H9 (cell line): ENCODE measurements around the gene MRGPRG. TPM values are rescaled to one million over a fixed set of nuclear protein-coding genes. Genes with fewer than 3 reads are reported as not detected.

Experiments used
- DNase-seq: peaks from one replicate; pipeline ENCODE4 v3.0.0-alpha.2; 2017
- H2AFZ ChIP-seq: one replicate; pipeline ENCODE4 v1.6.1; 2013; ENCODE audit warnings: mild to moderate bottlenecking, low read length, control low read depth, moderate library complexity
- H2AK5ac ChIP-seq: 2 replicates; pipeline ENCODE4 v1.6.1; 2013; ENCODE audit warnings: low read length, control low read depth, mixed read lengths; ENCODE audit not compliant: insufficient read length
- H2BK120ac ChIP-seq: one replicate; pipeline ENCODE4 v1.6.1; 2013; ENCODE audit warnings: low read depth, mild to moderate bottlenecking, low read length, control low read depth, inconsistent platforms; ENCODE audit not compliant: poor library complexity, severe bottlenecking
- H2BK12ac ChIP-seq: 2 replicates; pipeline ENCODE4 v1.6.1; 2013; ENCODE audit warnings: low read length, control low read depth, mixed read lengths, low read depth; ENCODE audit not compliant: insufficient read length
- H2BK15ac ChIP-seq: 2 replicates; pipeline ENCODE4 v1.6.1; 2013; ENCODE audit warnings: low read depth, low read length, control low read depth
- H2BK20ac ChIP-seq: one replicate; pipeline ENCODE4 v1.6.1; 2013; ENCODE audit warnings: low read depth, mild to moderate bottlenecking, low read length, control low read depth, inconsistent platforms; ENCODE audit not compliant: poor library complexity, severe bottlenecking
- H2BK5ac ChIP-seq: 2 replicates; pipeline ENCODE4 v1.6.1; 2013; ENCODE audit warnings: low read length, control low read depth, mixed read lengths; ENCODE audit not compliant: insufficient read length
- H3K14ac ChIP-seq: 2 replicates; pipeline ENCODE4 v1.6.1; 2013; ENCODE audit warnings: low read length, control low read depth; ENCODE audit not compliant: insufficient read depth
- H3K18ac ChIP-seq: 2 replicates; pipeline ENCODE4 v1.6.1; 2013; ENCODE audit warnings: low read depth, mild to moderate bottlenecking, mixed read lengths, low read length, control low read depth; ENCODE audit not compliant: insufficient read length
- H3K23ac ChIP-seq: 2 replicates; pipeline ENCODE4 v1.6.1; 2013; ENCODE audit warnings: low read length, control low read depth, mixed read lengths, low read depth; ENCODE audit not compliant: insufficient read length
- H3K23me2 ChIP-seq: 2 replicates; pipeline ENCODE4 v1.6.1; 2013; ENCODE audit warnings: low read depth, mild to moderate bottlenecking, mixed read lengths, low read length, control low read depth; ENCODE audit not compliant: insufficient read length, poor library complexity, severe bottlenecking
- H3K27ac ChIP-seq: 2 replicates; pipeline ENCODE4 v1.5.1; 2013; ENCODE audit warnings: low read length, control low read depth, mixed read lengths, low read depth; ENCODE audit not compliant: insufficient read length
- H3K27me3 ChIP-seq: 2 replicates; pipeline ENCODE4 v1.6.1; 2013; ENCODE audit warnings: low read length, control low read depth, inconsistent platforms; ENCODE audit not compliant: insufficient read depth
- H3K4ac ChIP-seq: 2 replicates; pipeline ENCODE4 v1.6.1; 2013; ENCODE audit warnings: low read depth, mild to moderate bottlenecking, control low read depth, inconsistent platforms, low read length, moderate library complexity
- H3K4me1 ChIP-seq: 2 replicates; pipeline ENCODE4 v1.6.1; 2013; ENCODE audit warnings: low read length, control low read depth, inconsistent platforms; ENCODE audit not compliant: insufficient read depth
- H3K4me2 ChIP-seq: 2 replicates; pipeline ENCODE4 v1.6.1; 2013; ENCODE audit warnings: low read length, control low read depth, mixed read lengths; ENCODE audit not compliant: insufficient read length, insufficient read depth
- H3K56ac ChIP-seq: 2 replicates; pipeline ENCODE4 v1.6.1; 2013; ENCODE audit warnings: low read depth, mild to moderate bottlenecking, mixed read lengths, low read length, control low read depth; ENCODE audit not compliant: insufficient read length
- H3K79me1 ChIP-seq: 2 replicates; pipeline ENCODE4 v1.6.1; 2013; ENCODE audit warnings: low read depth, mild to moderate bottlenecking, moderate library complexity, low read length, control low read depth, inconsistent platforms; ENCODE audit not compliant: insufficient read depth, poor library complexity, severe bottlenecking
- H3K79me2 ChIP-seq: 2 replicates; pipeline ENCODE4 v1.6.1; 2013; ENCODE audit warnings: low read length, control low read depth, inconsistent platforms; ENCODE audit not compliant: insufficient read depth
- H3K9ac ChIP-seq: 2 replicates; pipeline ENCODE4 v1.6.1; 2013; ENCODE audit warnings: low read length, control low read depth, mixed read lengths; ENCODE audit not compliant: insufficient read length; ENCODE audit errors: extremely low read depth
- H3K9me3 ChIP-seq: one replicate; pipeline ENCODE4 v1.6.1; 2013; ENCODE audit warnings: low read depth, low read length, inconsistent platforms; ENCODE audit not compliant: control insufficient read depth
- H3T11ph ChIP-seq: one replicate; pipeline ENCODE4 v1.6.1; 2013; ENCODE audit warnings: mild to moderate bottlenecking, low read length, control low read depth, inconsistent platforms
- H4K20me1 ChIP-seq: one replicate; pipeline ENCODE4 v1.6.1; 2013; ENCODE audit not compliant: control insufficient read depth, insufficient read length, insufficient read depth
- H4K5ac ChIP-seq: 2 replicates; pipeline ENCODE4 v1.6.1; 2013; ENCODE audit warnings: low read depth, mild to moderate bottlenecking, mixed read lengths, low read length, control low read depth; ENCODE audit not compliant: insufficient read length
- H4K8ac ChIP-seq: replicated peaks from 2 replicates; pipeline ENCODE4 v1.6.1; 2013; ENCODE audit warnings: low read length, control low read depth, mixed read lengths, low read depth; ENCODE audit not compliant: insufficient read length
- H4K91ac ChIP-seq: 2 replicates; pipeline ENCODE4 v1.6.1; 2013; ENCODE audit warnings: low read depth, mild to moderate bottlenecking, moderate library complexity, mixed read lengths, low read length, control low read depth; ENCODE audit not compliant: insufficient read length
- H3K27ac Mint-ChIP-seq, 3 experiments: 2 replicates in 2 of 3; 3 replicates in 1 of 3; pipeline ENCODE4 v1.8.0; 2020 to 2021; ENCODE audit warnings: mixed read lengths in 3 of 3, mild to moderate bottlenecking in 1 of 3, moderate library complexity in 1 of 3
- H3K27me3 Mint-ChIP-seq: 2 replicates; pipeline ENCODE4 v1.8.0; 2021; ENCODE audit warnings: low read depth, mild to moderate bottlenecking, moderate library complexity, mixed read lengths
- H3K36me3 Mint-ChIP-seq, 3 experiments: 2 replicates in 2 of 3; 3 replicates in 1 of 3; pipeline ENCODE4 v1.8.0; 2020 to 2021; ENCODE audit warnings: low read depth in 3 of 3, mixed read lengths in 3 of 3; ENCODE audit not compliant: insufficient read depth in 1 of 3
- H3K4me1 Mint-ChIP-seq, 2 experiments: 2 replicates each; pipeline ENCODE4 v1.8.0; 2020; ENCODE audit warnings: mixed read lengths in 2 of 2
- H3K4me3 Mint-ChIP-seq, 2 experiments: 2 replicates in 1 of 2; 3 replicates in 1 of 2; pipeline ENCODE4 v1.8.0; 2020 to 2021; ENCODE audit warnings: mild to moderate bottlenecking in 2 of 2, mixed read lengths in 2 of 2, moderate library complexity in 1 of 2
- H3K9me3 Mint-ChIP-seq, 2 experiments: 2 replicates in 1 of 2; 3 replicates in 1 of 2; pipeline ENCODE4 v1.8.0; 2020; ENCODE audit warnings: mild to moderate bottlenecking in 2 of 2, mixed read lengths in 2 of 2, moderate library complexity in 1 of 2
- WGBS: extraction: QIAGEN DNeasy Blood & Tissue Kit; methylation state at CpG from one replicate; pipeline ENCODE4 v1.1.7; 2013; ENCODE audit warnings: missing lambda C conversion rate, low lambda C conversion rate, mixed read lengths; ENCODE audit not compliant: insufficient read length; ENCODE audit errors: extremely low coverage; 5-methylcytosine and 5-hydroxymethylcytosine counted together
- total RNA-seq: library from RNA; stranded (reverse); gene quantifications from 2 replicates; pipeline ENCODE4 v1.2.1, GENCODE V29; 2021
- TF ChIP-seq, protein P1 (sequence below): fragments of 200-600 bp; sonication (generic); conservative IDR thresholded peaks from 3 replicates; pipeline ENCODE4 v1.8.0; 2021; ENCODE audit warnings: antibody characterized with exemption, mild to moderate bottlenecking

Gene MRGPRG
- total RNA-seq, 1 experiment from 2014 or later: not detected

DNA sequence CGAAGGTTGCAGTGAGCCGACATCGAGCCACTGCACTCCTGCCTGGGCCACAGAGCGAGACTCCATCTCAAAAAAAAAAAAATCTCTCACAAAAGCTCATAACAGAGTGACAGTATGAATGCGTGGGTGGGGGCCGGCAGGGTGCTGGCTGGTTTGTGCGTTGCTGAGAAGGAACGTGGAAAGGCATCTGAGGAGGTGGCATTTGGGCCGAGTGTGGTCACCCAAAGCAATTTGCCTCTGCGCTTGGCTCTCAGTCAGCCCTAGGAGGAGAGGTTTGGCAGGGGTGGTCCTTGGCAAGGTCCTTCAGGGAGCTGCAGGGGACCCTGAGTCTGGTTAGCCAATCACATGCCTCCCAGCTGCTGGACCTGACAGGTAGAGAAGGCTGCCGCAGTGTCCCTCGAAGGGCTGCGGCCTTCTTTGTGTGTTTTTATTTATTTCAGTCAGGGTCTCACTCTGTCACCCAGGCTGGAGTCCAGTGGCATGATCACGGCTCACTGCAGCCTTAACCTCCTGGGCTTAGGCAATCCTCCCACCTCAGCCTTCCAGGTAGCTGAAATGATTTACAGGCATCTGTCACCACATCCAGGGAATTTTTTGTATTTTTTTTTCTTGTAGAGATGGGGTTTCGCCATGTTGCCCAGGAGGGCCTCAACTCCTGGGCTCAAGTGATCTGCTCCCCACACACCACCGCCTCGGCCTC is 30.0 kb downstream of the MRGPRG start:
- H3K9ac ChIP-seq: no peak overlapping the region
- Mint-ChIP-seq H3K4me3 (peak overlapping the region; percentile 50 to 52; a peak in 4 of 5 replicates), H3K27me3 (peaks cover 13% of the 10 kb centered on the region), H3K36me3 (no peaks in the 10 kb centered on the region; a peak in 1 of 7 replicates), H3K27ac (peak overlapping the region in 2 of 3 experiments; percentile 55 to 86; a peak in 5 of 7 replicates), H3K4me1 (peaks cover 40 to 50% of the 10 kb centered on the region in 2 experiments), H3K9me3 (peaks cover 0 to 3% of the 10 kb centered on the region in 2 experiments; a peak in 2 of 5 replicates)
- no peak overlapping the region for H3K18ac ChIP-seq
- no peak overlapping the region for H4K5ac ChIP-seq
- no peak overlapping the region for H3K14ac ChIP-seq
- H3K4me1 ChIP-seq: peaks cover 6% of the 10 kb centered on the region; the same call in 1 of the 2 replicates
- WGBS: no CpG with 5 or more reads among the region's 17 CpGs
- no peak overlapping the region for H2BK20ac ChIP-seq
- no peak overlapping the region for H2BK120ac ChIP-seq
- H3K27me3 ChIP-seq: no peaks in the 10 kb centered on the region
- H3K23ac ChIP-seq: no peak overlapping the region
- no peak overlapping the region for H4K91ac ChIP-seq
- DNase-seq: peak; percentile 39
- no peaks in the 10 kb centered on the region for H3K79me1 ChIP-seq
- H2BK5ac ChIP-seq: no peak overlapping the region
- no peaks in the 10 kb centered on the region for H3K79me2 ChIP-seq
- no peak overlapping the region for H2BK12ac ChIP-seq
- peak overlapping the region; percentile 35 for H3K4me2 ChIP-seq
- no peak overlapping the region for H3T11ph ChIP-seq
- no peak overlapping the region for H2AK5ac ChIP-seq
- H2AFZ ChIP-seq: no peak overlapping the region
- H3K27ac ChIP-seq: no peak overlapping the region
- TF ChIP-seq, protein P1, sequence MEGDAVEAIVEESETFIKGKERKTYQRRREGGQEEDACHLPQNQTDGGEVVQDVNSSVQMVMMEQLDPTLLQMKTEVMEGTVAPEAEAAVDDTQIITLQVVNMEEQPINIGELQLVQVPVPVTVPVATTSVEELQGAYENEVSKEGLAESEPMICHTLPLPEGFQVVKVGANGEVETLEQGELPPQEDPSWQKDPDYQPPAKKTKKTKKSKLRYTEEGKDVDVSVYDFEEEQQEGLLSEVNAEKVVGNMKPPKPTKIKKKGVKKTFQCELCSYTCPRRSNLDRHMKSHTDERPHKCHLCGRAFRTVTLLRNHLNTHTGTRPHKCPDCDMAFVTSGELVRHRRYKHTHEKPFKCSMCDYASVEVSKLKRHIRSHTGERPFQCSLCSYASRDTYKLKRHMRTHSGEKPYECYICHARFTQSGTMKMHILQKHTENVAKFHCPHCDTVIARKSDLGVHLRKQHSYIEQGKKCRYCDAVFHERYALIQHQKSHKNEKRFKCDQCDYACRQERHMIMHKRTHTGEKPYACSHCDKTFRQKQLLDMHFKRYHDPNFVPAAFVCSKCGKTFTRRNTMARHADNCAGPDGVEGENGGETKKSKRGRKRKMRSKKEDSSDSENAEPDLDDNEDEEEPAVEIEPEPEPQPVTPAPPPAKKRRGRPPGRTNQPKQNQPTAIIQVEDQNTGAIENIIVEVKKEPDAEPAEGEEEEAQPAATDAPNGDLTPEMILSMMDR: no peak
- no peak overlapping the region for H2BK15ac ChIP-seq
- no peak overlapping the region for H3K56ac ChIP-seq
- H4K20me1 ChIP-seq: no peaks in the 10 kb centered on the region
- no peaks in the 10 kb centered on the region for H3K23me2 ChIP-seq
- no peak overlapping the region for H3K4ac ChIP-seq
- H3K9me3 ChIP-seq: no peaks in the 10 kb centered on the region
- H4K8ac ChIP-seq: no peak overlapping the region
